ENCODE measurements around the gene EPHB4.

DNA sequence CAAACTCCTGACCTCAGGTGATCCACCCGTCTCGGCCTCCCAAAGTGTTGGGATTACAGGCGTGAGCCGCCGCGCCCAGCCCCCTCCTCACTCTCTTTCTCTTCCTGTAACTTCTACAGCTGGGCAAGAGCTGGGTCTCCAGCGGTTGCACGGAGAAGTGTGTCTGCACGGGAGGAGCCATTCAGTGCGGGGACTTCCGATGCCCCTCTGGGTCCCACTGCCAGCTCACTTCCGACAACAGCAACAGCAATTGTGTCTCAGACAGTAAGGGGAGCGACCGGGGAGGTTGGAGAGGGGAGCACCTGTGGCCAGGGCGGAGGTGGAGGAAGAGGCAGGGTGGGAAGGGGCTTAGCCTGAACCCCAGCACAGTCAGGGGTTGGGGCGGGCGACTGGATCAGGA lies 41.4 kb downstream of the EPHB4 start:
- no peak for TF ChIP-seq POLR2A (IDR thresholded peaks at IDR 0.05)
- TF ChIP-seq, protein P1, sequence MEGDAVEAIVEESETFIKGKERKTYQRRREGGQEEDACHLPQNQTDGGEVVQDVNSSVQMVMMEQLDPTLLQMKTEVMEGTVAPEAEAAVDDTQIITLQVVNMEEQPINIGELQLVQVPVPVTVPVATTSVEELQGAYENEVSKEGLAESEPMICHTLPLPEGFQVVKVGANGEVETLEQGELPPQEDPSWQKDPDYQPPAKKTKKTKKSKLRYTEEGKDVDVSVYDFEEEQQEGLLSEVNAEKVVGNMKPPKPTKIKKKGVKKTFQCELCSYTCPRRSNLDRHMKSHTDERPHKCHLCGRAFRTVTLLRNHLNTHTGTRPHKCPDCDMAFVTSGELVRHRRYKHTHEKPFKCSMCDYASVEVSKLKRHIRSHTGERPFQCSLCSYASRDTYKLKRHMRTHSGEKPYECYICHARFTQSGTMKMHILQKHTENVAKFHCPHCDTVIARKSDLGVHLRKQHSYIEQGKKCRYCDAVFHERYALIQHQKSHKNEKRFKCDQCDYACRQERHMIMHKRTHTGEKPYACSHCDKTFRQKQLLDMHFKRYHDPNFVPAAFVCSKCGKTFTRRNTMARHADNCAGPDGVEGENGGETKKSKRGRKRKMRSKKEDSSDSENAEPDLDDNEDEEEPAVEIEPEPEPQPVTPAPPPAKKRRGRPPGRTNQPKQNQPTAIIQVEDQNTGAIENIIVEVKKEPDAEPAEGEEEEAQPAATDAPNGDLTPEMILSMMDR (IDR thresholded peaks at IDR 0.05): no peak

Data from adrenal gland (tissue), 5 donors.